OCI-LY3 (cell line): ENCODE results near the gene INPP5A.

Experiments
- H2AFZ ChIP-seq: fragments of 200-600, 300-600 bp; shearing (Covaris generic); 2 replicates; pipeline ENCODE4 v1.6.0; 2014; ENCODE audit warnings: antibody characterized with exemption, low read depth, low read length
- H3K27ac ChIP-seq: fragments of 200-600, 300-600 bp; sonication (generic); 2 replicates; pipeline ENCODE4 v1.5.1; 2014; ENCODE audit warnings: mild to moderate bottlenecking, low read length, moderate library complexity, mixed read lengths
- H3K27me3 ChIP-seq: fragments of 200-600, 300-600 bp; sonication (generic); 2 replicates; pipeline ENCODE4 v1.6.1; 2014; ENCODE audit warnings: low read depth, low read length, mixed read lengths
- H3K36me3 ChIP-seq: fragments of 200-600, 300-600 bp; sonication (generic); replicated peaks from 2 replicates; pipeline ENCODE3; 2014; ENCODE audit warnings: low read depth, low read length, mixed read lengths
- H3K4me1 ChIP-seq: fragments of 300-600, 200-600 bp; sonication (generic); 2 replicates; pipeline ENCODE4 v1.6.1; 2014; ENCODE audit warnings: low read length, mixed read lengths
- H3K4me2 ChIP-seq: fragments of 200-600, 300-600 bp; sonication (generic); 2 replicates; pipeline ENCODE4 v1.6.1; 2014; ENCODE audit warnings: low read length, mixed read lengths
- H3K4me3 ChIP-seq: fragments of 300-600, 200-600 bp; sonication (generic); 2 replicates; pipeline ENCODE4 v1.5.1; 2014; ENCODE audit warnings: antibody characterized with exemption, mild to moderate bottlenecking, low read length, moderate library complexity
- H3K79me2 ChIP-seq: fragments of 300-600, 200-600 bp; shearing (Covaris generic); 2 replicates; pipeline ENCODE4 v1.6.1; 2014; ENCODE audit warnings: mild to moderate bottlenecking, low read length, mixed read lengths
- H3K9ac ChIP-seq: fragments of 300-600, 200-600 bp; shearing (Covaris generic); 2 replicates; pipeline ENCODE4 v1.6.0; 2014; ENCODE audit warnings: mild to moderate bottlenecking, low read length, moderate library complexity
- H3K9me3 ChIP-seq: fragments of 200-600, 300-600 bp; shearing (Covaris generic); 2 replicates; pipeline ENCODE4 v1.6.1; 2014; ENCODE audit warnings: low read length, mixed read lengths; ENCODE audit not compliant: insufficient read depth
- H4K20me1 ChIP-seq: fragments of 200-600, 300-600 bp; sonication (generic); 2 replicates; pipeline ENCODE4 v1.6.1; 2016; ENCODE audit warnings: low read length, mixed read lengths; ENCODE audit not compliant: insufficient read depth
- CTCF ChIP-seq: fragments of 200-600, 300-600 bp; sonication (generic); IDR thresholded peaks from 2 replicates; pipeline ENCODE4 v1.5.1; 2014; ENCODE audit warnings: antibody characterized with exemption, low read length, low read depth
- EZH2phosphoT487 ChIP-seq: fragments of 200-600 bp; shearing (Covaris generic); IDR thresholded peaks from 2 replicates; pipeline ENCODE4 v1.6.1; 2018; ENCODE audit warnings: antibody characterized with exemption, mixed run types, low read depth

INPP5A gene

GRCh38 chr10:132654121-132654571 lies 116.6 kb downstream of the INPP5A start:
- TF ChIP-seq EZH2phosphoT487 (no peak), CTCF (no peak)
- Histone ChIP-seq H3K79me2 (no peaks in the 10 kb centered on the region), H3K4me3 (no peak overlapping the region), H3K9me3 (no peaks in the 10 kb centered on the region), H3K4me1 (no peaks in the 10 kb centered on the region), H3K27me3 (no peaks in the 10 kb centered on the region), H2AFZ (no peak overlapping the region), H3K9ac (no peak overlapping the region), H3K4me2 (no peak overlapping the region), H3K36me3 (no peaks in the 10 kb centered on the region), H4K20me1 (no peaks in the 10 kb centered on the region), H3K27ac (no peak overlapping the region)

GRCh38 chr10:132654708-132655661 lies 117.4 kb downstream of the INPP5A start:
- H4K20me1 ChIP-seq: no peaks in the 10 kb centered on the region
- no peaks in the 10 kb centered on the region for H3K4me1 ChIP-seq
- no peak overlapping the region for H3K4me2 ChIP-seq
- no peak overlapping the region for H3K9ac ChIP-seq
- no peak overlapping the region for H2AFZ ChIP-seq
- TF ChIP-seq EZH2phosphoT487: no peak
- peak; percentile 69 for TF ChIP-seq CTCF
- H3K27ac ChIP-seq: no peak overlapping the region
- H3K79me2 ChIP-seq: no peaks in the 10 kb centered on the region
- H3K27me3 ChIP-seq: no peaks in the 10 kb centered on the region
- H3K4me3 ChIP-seq: no peak overlapping the region
- H3K36me3 ChIP-seq: no peaks in the 10 kb centered on the region
- no peaks in the 10 kb centered on the region for H3K9me3 ChIP-seq

GRCh38 chr10:132655735-132656134 lies 118.1 kb downstream of the INPP5A start:
- Histone ChIP-seq H3K79me2 (no peaks in the 10 kb centered on the region), H3K9me3 (no peaks in the 10 kb centered on the region), H4K20me1 (no peaks in the 10 kb centered on the region), H3K4me1 (no peaks in the 10 kb centered on the region), H3K4me3 (no peak overlapping the region), H3K4me2 (no peak overlapping the region), H3K27ac (no peak overlapping the region), H3K27me3 (no peaks in the 10 kb centered on the region), H2AFZ (no peak overlapping the region), H3K9ac (no peak overlapping the region), H3K36me3 (no peaks in the 10 kb centered on the region)
- TF ChIP-seq CTCF (no peak), EZH2phosphoT487 (no peak)

- H2AFZ ChIP-seq: no peak overlapping the region
- H3K4me3 ChIP-seq: no peak overlapping the region
- no peak overlapping the region for H3K4me2 ChIP-seq
- H3K79me2 ChIP-seq: no peaks in the 10 kb centered on the region
- H3K9me3 ChIP-seq: no peaks in the 10 kb centered on the region
- H4K20me1 ChIP-seq: no peaks in the 10 kb centered on the region
- H3K9ac ChIP-seq: no peak overlapping the region
- no peaks in the 10 kb centered on the region for H3K36me3 ChIP-seq
- no peak overlapping the region for H3K27ac ChIP-seq
- no peaks in the 10 kb centered on the region for H3K4me1 ChIP-seq
- H3K27me3 ChIP-seq: no peaks in the 10 kb centered on the region
- no peak for TF ChIP-seq EZH2phosphoT487
- no peak for TF ChIP-seq CTCF
These were observed 118.9 kb downstream of the INPP5A start for GRCh38 chr10:132656283-132657126.
